GM12872 (cell line): ENCODE results near the gene NANOS2.

ENCODE experiments used
- CTCF ChIP-seq: IDR thresholded peaks from 3 replicates; pipeline ENCODE4 v1.5.1; 2011; ENCODE audit warnings: low read depth, mild to moderate bottlenecking, low read length, moderate library complexity; ENCODE audit not compliant: insufficient read depth

NANOS2 gene

GRCh38 chr19:45865269-45865948 lies 49.2 kb downstream of the NANOS2 start:
- no peak for TF ChIP-seq CTCF

- no peak for TF ChIP-seq CTCF
These were observed 49.9 kb downstream of the NANOS2 start for GRCh38 chr19:45864629-45865082.

- TF ChIP-seq CTCF: peak; percentile 64
These were observed 50.5 kb downstream of the NANOS2 start, which contains the start of gene FOXA3 for GRCh38 chr19:45863840-45864628. TSS of gene FOXA3 (plus strand) at chr19:45864326. CDS start at chr19:45864457, 131 bp downstream.

- no peak for TF ChIP-seq CTCF
These were observed 51.2 kb downstream of the NANOS2 start for GRCh38 chr19:45863335-45863839.
